KMS-11 (cell line): ENCODE measurements around the gene NKPD1.

ENCODE experiments used
- H2AFZ ChIP-seq: fragments of 200-600 bp; sonication (generic); 2 replicates; pipeline ENCODE4 v1.6.1; 2016; ENCODE audit warnings: antibody characterized with exemption, mixed run types, low read depth
- H3K27ac ChIP-seq: fragments of 200-600 bp; sonication (generic); 2 replicates; pipeline ENCODE4 v1.6.1; 2016; ENCODE audit warnings: mild to moderate bottlenecking, mixed run types
- H3K27me3 ChIP-seq: fragments of 200-600 bp; sonication (generic); 2 replicates; pipeline ENCODE4 v1.6.1; 2017; ENCODE audit warnings: mild to moderate bottlenecking, low read depth, mixed run types, moderate library complexity; ENCODE audit not compliant: insufficient read depth
- H3K36me3 ChIP-seq: fragments of 200-600 bp; sonication (generic); 2 replicates; pipeline ENCODE4 v1.6.1; 2017; ENCODE audit warnings: mild to moderate bottlenecking, mixed run types; ENCODE audit not compliant: insufficient read depth
- H3K4me1 ChIP-seq: fragments of 200-600 bp; sonication (generic); 2 replicates; pipeline ENCODE4 v1.6.1; 2016; ENCODE audit warnings: mild to moderate bottlenecking, low read depth, mixed run types; ENCODE audit not compliant: poor library complexity, severe bottlenecking
- H3K4me2 ChIP-seq: fragments of 200-600 bp; sonication (generic); 2 replicates; pipeline ENCODE4 v1.7.0; 2016; ENCODE audit warnings: mild to moderate bottlenecking, mixed run types
- H3K4me3 ChIP-seq: fragments of 200-600 bp; sonication (generic); IDR thresholded peaks from 2 replicates; pipeline ENCODE4 v1.6.1; 2017; ENCODE audit warnings: low read depth, low read length, mixed read lengths; ENCODE audit not compliant: insufficient read depth
- H3K79me2 ChIP-seq: fragments of 200-600 bp; sonication (generic); 2 replicates; pipeline ENCODE4 v1.6.1; 2016; ENCODE audit warnings: low read depth, mixed run types; ENCODE audit not compliant: insufficient read depth
- H3K9ac ChIP-seq: fragments of 200-600 bp; sonication (generic); 2 replicates; pipeline ENCODE4 v1.6.1; 2016; ENCODE audit warnings: mild to moderate bottlenecking, mixed run types
- H4K20me1 ChIP-seq: fragments of 200-600 bp; sonication (generic); 2 replicates; pipeline ENCODE4 v1.6.1; 2016; ENCODE audit warnings: mild to moderate bottlenecking, mixed run types; ENCODE audit not compliant: insufficient read depth
- TF ChIP-seq, protein P1 (sequence below): fragments of 200-600 bp; sonication (generic); conservative IDR thresholded peaks from 2 replicates; pipeline ENCODE4 v1.6.1; 2017; ENCODE audit warnings: low read depth, mild to moderate bottlenecking, antibody characterized with exemption, low read length, moderate library complexity, mixed read lengths

The NKPD1 gene

DNA sequence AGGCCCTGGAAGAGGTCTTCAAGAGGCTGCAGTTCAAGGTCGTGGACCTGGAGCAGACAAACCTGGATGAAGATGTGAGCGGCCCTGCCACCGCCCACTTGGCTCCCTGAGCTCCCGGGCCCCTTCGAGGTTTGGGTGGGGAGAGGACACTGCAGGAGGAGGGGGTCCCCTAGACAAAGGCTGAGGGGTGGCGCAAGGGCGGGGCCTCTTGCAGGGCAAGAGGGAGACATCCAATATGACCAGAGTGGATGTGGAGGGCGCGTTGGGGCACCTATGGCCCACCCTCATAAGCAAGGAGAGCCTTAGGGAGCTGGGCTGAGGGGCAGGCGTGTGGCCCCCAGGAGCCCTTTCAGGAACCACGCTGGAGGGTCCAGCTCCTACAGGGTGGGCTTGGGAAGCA lies 20.2 kb downstream of the NKPD1 start:
- Histone ChIP-seq H3K4me1 (peaks cover 51% of the 10 kb centered on the region), H3K4me2 (no peak overlapping the region), H3K4me3 (no peak overlapping the region), H3K27ac (no peak overlapping the region; the same call in 1 of the 2 replicates), H2AFZ (no peak overlapping the region), H3K27me3 (no peaks in the 10 kb centered on the region), H3K79me2 (peaks cover 28% of the 10 kb centered on the region), H4K20me1 (no peaks in the 10 kb centered on the region), H3K9ac (no peak overlapping the region), H3K36me3 (no peaks in the 10 kb centered on the region)
- TF ChIP-seq, protein P1, sequence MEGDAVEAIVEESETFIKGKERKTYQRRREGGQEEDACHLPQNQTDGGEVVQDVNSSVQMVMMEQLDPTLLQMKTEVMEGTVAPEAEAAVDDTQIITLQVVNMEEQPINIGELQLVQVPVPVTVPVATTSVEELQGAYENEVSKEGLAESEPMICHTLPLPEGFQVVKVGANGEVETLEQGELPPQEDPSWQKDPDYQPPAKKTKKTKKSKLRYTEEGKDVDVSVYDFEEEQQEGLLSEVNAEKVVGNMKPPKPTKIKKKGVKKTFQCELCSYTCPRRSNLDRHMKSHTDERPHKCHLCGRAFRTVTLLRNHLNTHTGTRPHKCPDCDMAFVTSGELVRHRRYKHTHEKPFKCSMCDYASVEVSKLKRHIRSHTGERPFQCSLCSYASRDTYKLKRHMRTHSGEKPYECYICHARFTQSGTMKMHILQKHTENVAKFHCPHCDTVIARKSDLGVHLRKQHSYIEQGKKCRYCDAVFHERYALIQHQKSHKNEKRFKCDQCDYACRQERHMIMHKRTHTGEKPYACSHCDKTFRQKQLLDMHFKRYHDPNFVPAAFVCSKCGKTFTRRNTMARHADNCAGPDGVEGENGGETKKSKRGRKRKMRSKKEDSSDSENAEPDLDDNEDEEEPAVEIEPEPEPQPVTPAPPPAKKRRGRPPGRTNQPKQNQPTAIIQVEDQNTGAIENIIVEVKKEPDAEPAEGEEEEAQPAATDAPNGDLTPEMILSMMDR: no peak

DNA sequence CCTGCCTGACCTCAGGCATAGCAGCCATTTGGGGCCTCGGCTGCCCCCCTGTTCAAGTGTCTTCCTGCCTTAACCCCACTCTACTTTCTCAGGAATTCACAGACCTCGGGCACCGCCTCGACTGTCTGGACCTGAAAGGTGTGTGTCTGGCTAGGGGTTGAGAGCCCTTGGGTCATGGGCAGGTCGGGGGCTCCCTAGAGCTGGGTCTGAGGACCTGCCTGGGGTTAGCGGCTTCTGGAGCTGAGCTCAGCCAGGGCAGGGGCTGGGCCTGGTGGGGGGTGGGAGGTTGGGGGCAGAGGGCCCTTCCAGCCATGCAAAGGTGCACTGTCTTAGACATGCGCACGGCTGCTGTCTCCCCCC lies 20.7 kb downstream of the NKPD1 start:
- Histone ChIP-seq H3K9ac (no peak overlapping the region), H3K4me2 (peak overlapping the region; percentile 99; the same call in 1 of the 2 replicates), H2AFZ (no peak overlapping the region), H3K4me1 (peaks cover 55% of the 10 kb centered on the region), H3K36me3 (no peaks in the 10 kb centered on the region), H3K79me2 (peaks cover 32% of the 10 kb centered on the region), H3K27ac (peak overlapping the region; percentile 93), H3K4me3 (no peak overlapping the region), H4K20me1 (no peaks in the 10 kb centered on the region), H3K27me3 (no peaks in the 10 kb centered on the region)
- TF ChIP-seq, protein P1: no peak

- Histone ChIP-seq H3K27ac (peak overlapping the region; percentile 93), H3K27me3 (no peaks in the 10 kb centered on the region), H3K79me2 (peaks cover 38% of the 10 kb centered on the region), H3K4me3 (no peak overlapping the region), H2AFZ (no peak overlapping the region), H4K20me1 (no peaks in the 10 kb centered on the region), H3K4me2 (peak overlapping the region; percentile 99), H3K36me3 (no peaks in the 10 kb centered on the region), H3K9ac (peak overlapping the region; percentile 70; the same call in 1 of the 2 replicates), H3K4me1 (peaks cover 61% of the 10 kb centered on the region)
- TF ChIP-seq, protein P1: no peak
These were observed 21.3 kb downstream of the NKPD1 start for GRCh38 chr19:45139286-45140143.

DNA sequence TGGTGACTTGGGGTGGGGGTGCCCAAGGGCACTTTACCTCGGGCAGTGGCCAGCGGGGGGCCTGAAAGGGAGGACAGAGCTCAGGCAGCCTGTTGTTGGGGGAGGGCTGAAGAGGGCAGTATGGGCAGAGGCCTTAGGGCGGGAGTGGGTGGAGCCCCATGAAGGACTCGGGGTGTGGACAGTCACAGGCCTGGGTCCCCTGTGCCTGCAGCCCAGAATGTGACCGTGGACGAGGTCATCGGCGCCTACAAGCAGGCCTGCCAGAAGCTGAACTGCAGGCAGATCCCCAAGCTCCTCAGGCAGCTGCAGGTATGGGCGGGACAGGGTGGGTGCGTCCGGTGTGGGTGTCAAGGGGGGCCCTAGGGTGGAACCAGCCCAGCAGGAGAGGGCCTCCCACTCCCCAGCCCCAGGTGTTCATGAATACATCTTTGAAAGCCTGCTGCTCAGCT lies 22.5 kb downstream of the NKPD1 start:
- H3K36me3 ChIP-seq: no peaks in the 10 kb centered on the region
- H3K9ac ChIP-seq: peak overlapping the region; percentile 70; the same call in 1 of the 2 replicates
- H3K27me3 ChIP-seq: no peaks in the 10 kb centered on the region
- H3K4me3 ChIP-seq: no peak overlapping the region
- no peaks in the 10 kb centered on the region for H4K20me1 ChIP-seq
- peak overlapping the region; percentile 93 for H3K27ac ChIP-seq
- TF ChIP-seq, protein P1: no peak
- peak overlapping the region; percentile 38; the same call in 1 of the 2 replicates for H2AFZ ChIP-seq
- H3K4me2 ChIP-seq: peak overlapping the region; percentile 99
- peaks cover 50% of the 10 kb centered on the region for H3K79me2 ChIP-seq
- peaks cover 73% of the 10 kb centered on the region for H3K4me1 ChIP-seq
